Hepatocyte (in vitro differentiated cells): ENCODE results near the gene WDR91.

Experiments used
- CTCF ChIP-seq: fragments of 200-600 bp; sonication (generic); IDR thresholded peaks from 2 replicates; pipeline ENCODE4 v1.5.1; 2016; ENCODE audit warnings: antibody characterized with exemption, mild to moderate bottlenecking; ENCODE audit not compliant: poor library complexity
- EZH2 ChIP-seq: fragments of 200-600 bp; sonication (generic); IDR thresholded peaks from 2 replicates; pipeline ENCODE4 v1.6.1; 2016; ENCODE audit warnings: antibody characterized with exemption, mild to moderate bottlenecking, borderline replicate concordance

DNA sequence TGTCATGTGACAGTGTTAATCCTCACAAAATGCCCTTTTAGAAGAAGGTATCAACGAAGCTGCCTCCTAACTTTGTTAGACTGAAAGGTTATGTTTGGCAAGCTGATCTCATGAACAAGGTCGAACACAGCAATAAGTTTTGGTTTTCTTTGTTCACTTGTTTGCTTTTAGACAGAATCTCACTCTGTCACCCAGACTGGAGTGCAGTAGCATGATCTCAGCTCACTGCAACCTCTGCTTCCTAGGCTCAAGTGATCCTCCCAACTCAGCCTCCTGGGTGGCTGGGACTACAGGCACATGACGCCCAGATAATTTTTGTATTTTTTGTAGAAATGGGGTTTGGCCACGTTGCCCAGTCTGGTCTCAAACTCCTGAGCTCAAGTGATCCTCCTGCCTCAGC lies 23.4 kb upstream of the WDR91 start:
- TF ChIP-seq CTCF = no peak
- no peak for TF ChIP-seq EZH2
